Urothelium cell line (cell line): Measurements from ENCODE around the gene RNF151.
A peak's percentile ranks its signal among the peaks of the same experiment; 100 is the strongest.
"Not testable (repeated sequence)": the region's sequence is repeated elsewhere in the genome, so short reads cannot be mapped to it uniquely, and the experiment has no call there.

Experiments
- DNase-seq: peaks from one replicate; pipeline ENCODE4 v3.0.0; 2011; ENCODE audit warnings: low spot score, mixed read lengths
- FAIRE-seq: peaks from 2 replicates; lab custom pipeline; 2011; peaks lifted over from hg19 to GRCh38; lab: Jason Lieb, UNC

The RNF151 gene

GRCh38 chr16:1958715-1959268, 7.9 kb upstream of the RNF151 start:
- FAIRE-seq (no peak), DNase-seq (no peak)

GRCh38 chr16:1959269-1960039, 7.2 kb upstream of the RNF151 start, which contains the start of gene NDUFB10:
NDUFB10 (plus strand) TSS chr16:1959538; CDS start chr16:1959625, 87 bp downstream.
- peak; percentile 94 for FAIRE-seq

GRCh38 chr16:1960665-1961630, 5.7 kb upstream of the RNF151 start:
- DNase-seq (no peak), FAIRE-seq (peak; percentile 76)

More at GRCh38 chr16:1959269-1960039, 7.2 kb upstream of the RNF151 start, which contains the start of gene NDUFB10:
- DNase-seq, result peak; percentile 94

GRCh38 chr16:1961651-1962067, 5.0 kb upstream of the RNF151 start:
- FAIRE-seq (no peak), DNase-seq (no peak)

GRCh38 chr16:1962161-1963153, 4.2 kb upstream of the RNF151 start:
- not testable (repeated sequence) for FAIRE-seq, DNase-seq

GRCh38 chr16:1963806-1964505, 2.7 kb upstream of the RNF151 start:
- DNase-seq, result no peak
- no peak for FAIRE-seq

- FAIRE-seq, result peak; percentile 20
- peak; percentile 100 for DNase-seq
These were observed 1.9 kb upstream of the RNF151 start, which contains the start of gene RPS2 for GRCh38 chr16:1964506-1965395. RPS2 (minus strand) TSS chr16:1964826; CDS start chr16:1964625, 201 bp downstream.

GRCh38 chr16:1965396-1966001, 1.2 kb upstream of the RNF151 start:
- FAIRE-seq, result no peak
- DNase-seq, result no peak

GRCh38 chr16:1968146-1968953, 1.7 kb downstream of the RNF151 start:
- DNase-seq, result no peak
- FAIRE-seq, result no peak

GRCh38 chr16:1971796-1972489, 5.3 kb downstream of the RNF151 start, which contains the start of gene TBL3:
TBL3 (plus strand) TSS chr16:1972053; CDS start chr16:1972165, 112 bp downstream.
- DNase-seq (peak; percentile 96), FAIRE-seq (peak; percentile 100)

- peak; percentile 13 for FAIRE-seq
- no peak for DNase-seq
These were observed 5.8 kb downstream of the RNF151 start for GRCh38 chr16:1972490-1972877.

- no peak for FAIRE-seq
- DNase-seq, result no peak
These were observed 7.0 kb downstream of the RNF151 start for GRCh38 chr16:1973461-1974156.

- FAIRE-seq (peak; percentile 78), DNase-seq (no peak)
These were observed 7.8 kb downstream of the RNF151 start for GRCh38 chr16:1974157-1975070.

- FAIRE-seq (no peak), DNase-seq (no peak)
These were observed 9.0 kb downstream of the RNF151 start for GRCh38 chr16:1975432-1976215.
